Measurements from ENCODE around the gene C2orf81. TPM values are rescaled to one million over a fixed set of nuclear protein-coding genes. Genes with fewer than 3 reads are reported as not detected.

Gene C2orf81
- total RNA-seq, 1 donor from 2014 or later: 1.8 TPM

DNA sequence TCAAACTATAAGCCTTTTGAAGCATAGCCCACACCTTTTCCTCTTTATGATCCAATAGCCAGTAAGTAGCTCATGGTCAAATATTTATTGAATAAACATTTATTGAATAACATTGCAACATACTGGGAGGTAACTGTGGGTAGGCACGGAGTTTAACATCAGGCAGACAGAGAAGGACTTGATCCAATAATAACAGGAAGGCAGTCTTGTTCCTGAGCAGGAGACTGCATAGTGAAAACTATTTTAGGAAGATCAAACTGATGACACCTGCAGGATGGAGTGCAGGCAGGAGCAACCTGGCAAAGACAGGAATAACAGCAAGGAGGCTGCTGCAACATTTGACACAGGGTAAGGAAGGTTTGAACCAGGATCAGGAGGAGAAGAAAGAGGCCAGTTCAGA lies 38.2 kb downstream of the C2orf81 start:
- no peak overlapping the region for H3K27ac Mint-ChIP-seq
- no peak overlapping the region for H3K9ac ChIP-seq
- H3K27me3 ChIP-seq: no peaks in the 10 kb centered on the region
- H3K27ac ChIP-seq: no peak overlapping the region
- H3K9me3 Mint-ChIP-seq: no peaks in the 10 kb centered on the region
- H3K79me2 ChIP-seq (ENCODE audit: low read depth): peaks cover 90% of the 10 kb centered on the region
- no peak overlapping the region for H2AFZ ChIP-seq (replicated peaks)
- H3K36me3 ChIP-seq: no peaks in the 10 kb centered on the region
- H3K4me1 ChIP-seq: peaks cover 27% of the 10 kb centered on the region
- H3F3A ChIP-seq (ENCODE audit: low read depth): peaks cover 12% of the 10 kb centered on the region
- H3K4me3 ChIP-seq: no peak overlapping the region
- H4K20me1 ChIP-seq (ENCODE audit: low read depth): peaks cover 73% of the 10 kb centered on the region
- H3K27me3 Mint-ChIP-seq (ENCODE audit: insufficient read depth, low read depth): peaks cover 2% of the 10 kb centered on the region
- TF ChIP-seq EZH2 (IDR thresholded peaks at IDR 0.05) (no peak), EZH2phosphoT487 (IDR thresholded peaks at IDR 0.05) (no peak)
- TF ChIP-seq, protein P1, sequence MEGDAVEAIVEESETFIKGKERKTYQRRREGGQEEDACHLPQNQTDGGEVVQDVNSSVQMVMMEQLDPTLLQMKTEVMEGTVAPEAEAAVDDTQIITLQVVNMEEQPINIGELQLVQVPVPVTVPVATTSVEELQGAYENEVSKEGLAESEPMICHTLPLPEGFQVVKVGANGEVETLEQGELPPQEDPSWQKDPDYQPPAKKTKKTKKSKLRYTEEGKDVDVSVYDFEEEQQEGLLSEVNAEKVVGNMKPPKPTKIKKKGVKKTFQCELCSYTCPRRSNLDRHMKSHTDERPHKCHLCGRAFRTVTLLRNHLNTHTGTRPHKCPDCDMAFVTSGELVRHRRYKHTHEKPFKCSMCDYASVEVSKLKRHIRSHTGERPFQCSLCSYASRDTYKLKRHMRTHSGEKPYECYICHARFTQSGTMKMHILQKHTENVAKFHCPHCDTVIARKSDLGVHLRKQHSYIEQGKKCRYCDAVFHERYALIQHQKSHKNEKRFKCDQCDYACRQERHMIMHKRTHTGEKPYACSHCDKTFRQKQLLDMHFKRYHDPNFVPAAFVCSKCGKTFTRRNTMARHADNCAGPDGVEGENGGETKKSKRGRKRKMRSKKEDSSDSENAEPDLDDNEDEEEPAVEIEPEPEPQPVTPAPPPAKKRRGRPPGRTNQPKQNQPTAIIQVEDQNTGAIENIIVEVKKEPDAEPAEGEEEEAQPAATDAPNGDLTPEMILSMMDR (IDR thresholded peaks at IDR 0.05): no peak
- no peak for DNase-seq (ENCODE audit: low spot score)
- H3K4me2 ChIP-seq: no peak overlapping the region
- peaks cover 21% of the 10 kb centered on the region for H3K4me1 Mint-ChIP-seq
- peaks cover 4% of the 10 kb centered on the region for H3K36me3 Mint-ChIP-seq
- no peak overlapping the region for H3K4me3 Mint-ChIP-seq
- no peaks in the 10 kb centered on the region for H3K9me3 ChIP-seq (ENCODE audit: low read depth)

DNA sequence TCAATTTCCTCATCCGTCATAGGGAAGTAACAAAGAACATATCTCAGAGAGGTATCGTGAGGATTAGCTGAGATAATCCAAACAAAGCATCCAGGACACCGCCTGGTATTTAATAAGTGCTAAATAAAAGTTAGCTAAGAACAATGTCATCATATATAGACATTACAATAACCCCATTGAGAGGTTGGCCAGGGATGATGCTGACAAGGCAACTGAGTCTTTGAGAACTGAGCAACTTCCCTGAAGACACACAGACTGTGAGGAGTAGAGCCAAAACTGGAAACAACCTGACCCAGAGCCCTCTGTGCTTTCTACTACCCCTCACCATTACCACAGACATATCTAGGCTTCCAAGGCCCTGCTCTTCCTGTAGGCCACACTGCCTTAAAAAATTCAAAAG lies 39.7 kb downstream of the C2orf81 start:
- peaks cover 88% of the 10 kb centered on the region for H3K79me2 ChIP-seq (ENCODE audit: low read depth)
- H3K27me3 Mint-ChIP-seq (ENCODE audit: insufficient read depth, low read depth): peaks cover 2% of the 10 kb centered on the region
- H2AFZ ChIP-seq (replicated peaks): no peak overlapping the region
- H3K4me1 ChIP-seq: peaks cover 29% of the 10 kb centered on the region
- H3K9me3 ChIP-seq (ENCODE audit: low read depth): no peaks in the 10 kb centered on the region
- no peak overlapping the region for H3K4me3 Mint-ChIP-seq
- no peak overlapping the region for H3K27ac Mint-ChIP-seq
- H3K36me3 Mint-ChIP-seq: peaks cover 13% of the 10 kb centered on the region
- TF ChIP-seq EZH2 (IDR thresholded peaks at IDR 0.05): no peak
- no peak for TF ChIP-seq EZH2phosphoT487 (IDR thresholded peaks at IDR 0.05)
- TF ChIP-seq, protein P1 (IDR thresholded peaks at IDR 0.05): no peak
- no peak for DNase-seq (ENCODE audit: low spot score)
- H3K27ac ChIP-seq: no peak overlapping the region
- H3K36me3 ChIP-seq: no peaks in the 10 kb centered on the region
- no peaks in the 10 kb centered on the region for H3K9me3 Mint-ChIP-seq
- H3K4me3 ChIP-seq: no peak overlapping the region
- no peak overlapping the region for H3K4me2 ChIP-seq
- H3K9ac ChIP-seq: no peak overlapping the region
- peaks cover 21% of the 10 kb centered on the region for H3K4me1 Mint-ChIP-seq
- H3F3A ChIP-seq (ENCODE audit: low read depth): peaks cover 12% of the 10 kb centered on the region
- peaks cover 59% of the 10 kb centered on the region for H4K20me1 ChIP-seq (ENCODE audit: low read depth)
- no peaks in the 10 kb centered on the region for H3K27me3 ChIP-seq

DNA sequence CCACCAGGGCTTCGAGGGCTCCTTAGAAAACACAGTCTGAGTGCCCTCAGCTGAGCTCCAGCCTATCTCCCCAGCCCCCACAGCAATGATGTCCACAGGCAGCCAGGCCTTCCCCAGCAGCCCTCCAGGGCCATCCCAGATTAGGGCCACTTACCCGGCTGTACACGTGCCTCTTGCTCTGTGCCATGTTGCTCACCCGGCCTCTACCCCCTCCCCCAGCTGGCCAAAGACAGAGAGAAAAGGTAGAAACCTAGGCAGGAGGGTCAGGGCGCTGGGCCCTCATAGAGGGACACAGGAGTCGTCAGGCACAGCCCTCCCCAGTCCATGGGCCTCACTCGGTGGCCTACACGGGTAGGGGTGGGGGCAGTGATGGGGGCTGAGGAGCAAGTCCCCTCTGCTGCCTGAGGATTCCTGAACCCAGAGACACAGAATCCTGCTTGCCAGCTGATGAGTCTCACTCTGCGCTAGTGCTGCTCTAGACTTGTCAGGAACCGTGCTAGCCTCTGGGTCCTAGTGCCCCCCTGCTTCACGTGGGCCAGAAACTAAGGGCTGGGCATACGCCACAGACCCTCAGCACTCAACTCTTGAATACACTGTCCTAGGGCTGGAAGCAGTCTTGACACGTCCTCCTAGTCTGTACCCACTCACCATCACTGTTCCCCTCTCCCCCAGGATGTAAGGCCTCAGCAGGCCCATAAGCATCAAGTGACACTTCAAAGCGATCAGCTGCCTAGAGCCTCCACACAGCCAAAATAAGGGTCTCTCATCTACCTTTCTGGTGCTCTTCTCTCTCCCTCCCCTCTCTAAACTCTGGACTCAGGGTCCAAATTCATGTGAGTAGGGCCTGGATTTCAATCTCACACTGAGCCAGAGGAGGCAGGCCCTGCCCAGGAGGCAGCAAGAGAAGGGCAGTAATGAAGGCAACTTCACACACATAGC lies 41.3 kb downstream of the C2orf81 start, which contains the start of gene DCTN1:
Gene DCTN1, minus strand, starts transcription at position 461 of the 939 bp plus-strand sequence. Its CDS starts 274 bp downstream, at position 187.
- Mint-ChIP-seq H3K27ac (peak within 1 kb of the TSS; percentile 84), H3K4me1 (peaks cover 23% of the 10 kb centered on the region), H3K36me3 (peaks cover 15% of the 10 kb centered on the region), H3K9me3 (no peaks in the 10 kb centered on the region), H3K4me3 (peak within 1 kb of the TSS; percentile 74), H3K27me3 (ENCODE audit: insufficient read depth, low read depth) (peaks cover 2% of the 10 kb centered on the region)
- H3K4me1 ChIP-seq: peaks cover 32% of the 10 kb centered on the region
- peak; percentile 79 for DNase-seq (ENCODE audit: low spot score)
- peak within 1 kb of the TSS; percentile 48 for H3K4me3 ChIP-seq
- TF ChIP-seq EZH2phosphoT487 (IDR thresholded peaks at IDR 0.05) (no peak), EZH2 (IDR thresholded peaks at IDR 0.05) (no peak)
- TF ChIP-seq, protein P1 (IDR thresholded peaks at IDR 0.05): no peak
- H3K27me3 ChIP-seq: no peaks in the 10 kb centered on the region
- peak within 1 kb of the TSS; percentile 54 for H3K27ac ChIP-seq
- no peaks in the 10 kb centered on the region for H3K9me3 ChIP-seq (ENCODE audit: low read depth)
- no peak within 1 kb of the TSS for H2AFZ ChIP-seq (replicated peaks)
- no peaks in the 10 kb centered on the region for H3K36me3 ChIP-seq
- peaks cover 15% of the 10 kb centered on the region for H3F3A ChIP-seq (ENCODE audit: low read depth)
- H3K79me2 ChIP-seq (ENCODE audit: low read depth): peaks cover 73% of the 10 kb centered on the region
- peak within 1 kb of the TSS; percentile 43 for H3K9ac ChIP-seq
- peak within 1 kb of the TSS; percentile 87 for H3K4me2 ChIP-seq
- H4K20me1 ChIP-seq (ENCODE audit: low read depth): peaks cover 47% of the 10 kb centered on the region
